Activated CD8-positive, alpha-beta memory T cell treated with anti-CD3 and anti-CD28 coated beads for 36 hours (primary cell): Measurements from ENCODE around the gene TBX2. TPM values are rescaled to one million over a fixed set of nuclear protein-coding genes. Genes with fewer than 3 reads are reported as not detected.

Source experiments
- CTCF ChIA-PET: fragments of 350-600 bp; sonication (Branson Sonifier 250); formaldehyde crosslinking; loops from one replicate; lab custom pipeline; 2021; ENCODE audit warnings: antibody characterized with exemption; lab: Charles Lee
- POLR2A ChIA-PET: fragments of 350-600 bp; sonication (Branson Sonifier 250); formaldehyde crosslinking; loops from one replicate; lab custom pipeline; 2021; ENCODE audit warnings: antibody characterized with exemption; lab: Charles Lee
- total RNA-seq, 2 experiments: library from RNA; stranded (reverse); gene quantifications; one replicate each; pipeline ENCODE4 v1.2.3, GENCODE V29; 2021

Gene TBX2
- total RNA-seq, 2 experiments from 2014 or later = not detected

DNA sequence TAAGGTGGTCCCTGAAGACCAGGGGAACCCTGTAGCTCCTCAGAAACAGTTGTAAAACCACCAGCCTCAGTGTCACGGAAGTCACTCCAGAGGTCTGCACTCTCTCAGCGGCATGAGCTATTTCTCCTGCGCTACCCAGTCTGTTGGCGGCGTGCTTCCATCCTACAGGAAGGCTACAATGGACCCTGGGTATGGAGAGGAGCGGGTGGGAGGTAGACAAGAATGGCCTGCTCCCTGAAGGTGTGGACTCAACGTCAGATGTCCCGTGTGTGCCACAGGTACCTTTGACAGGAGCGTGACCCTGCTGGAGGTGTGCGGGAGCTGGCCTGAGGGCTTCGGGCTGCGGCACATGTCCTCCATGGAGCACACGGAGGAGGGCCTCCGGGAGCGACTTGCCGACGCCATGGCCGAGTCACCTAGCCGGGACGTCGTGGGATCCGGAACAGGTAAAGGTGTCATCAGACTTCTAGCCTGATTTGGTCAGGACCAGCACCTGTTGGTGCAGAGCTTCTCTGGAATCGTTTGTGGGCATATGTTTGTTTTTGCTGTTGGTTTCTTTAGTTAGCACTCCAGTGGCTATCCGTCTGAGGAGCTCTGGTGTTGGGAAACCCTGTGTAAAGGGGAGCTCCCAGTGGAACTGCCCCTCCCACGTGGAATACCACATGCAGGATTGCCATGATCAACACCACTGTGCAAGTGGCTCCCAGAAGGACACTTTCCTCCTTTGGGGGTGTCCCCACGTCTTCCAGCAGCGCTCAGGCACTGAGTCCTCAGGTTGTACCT is 31.4 kb upstream of the TBX2 start:
- ChIA-PET POLR2A (no interaction called here), CTCF (no interaction called here)

- CTCF ChIA-PET = no interaction called here
- POLR2A ChIA-PET = no interaction called here
These were observed 30.7 kb upstream of the TBX2 start for GRCh38 chr17:61368832-61369450.

GRCh38 chr17:61369751-61370150 is 29.9 kb upstream of the TBX2 start:
- CTCF ChIA-PET = no interaction called here
- POLR2A ChIA-PET = no interaction called here

- ChIA-PET CTCF (no interaction called here), POLR2A (no interaction called here)
These were observed 28.5 kb upstream of the TBX2 start for GRCh38 chr17:61371179-61371578.

- CTCF ChIA-PET = no interaction called here
- POLR2A ChIA-PET = no interaction called here
These were observed 28.0 kb upstream of the TBX2 start for GRCh38 chr17:61371606-61372005.

GRCh38 chr17:61372436-61372835 is 27.2 kb upstream of the TBX2 start:
- CTCF ChIA-PET = no interaction called here
- POLR2A ChIA-PET = no interaction called here

GRCh38 chr17:61376931-61377838 is 22.5 kb upstream of the TBX2 start:
- ChIA-PET POLR2A (no interaction called here), CTCF (no interaction called here)

DNA sequence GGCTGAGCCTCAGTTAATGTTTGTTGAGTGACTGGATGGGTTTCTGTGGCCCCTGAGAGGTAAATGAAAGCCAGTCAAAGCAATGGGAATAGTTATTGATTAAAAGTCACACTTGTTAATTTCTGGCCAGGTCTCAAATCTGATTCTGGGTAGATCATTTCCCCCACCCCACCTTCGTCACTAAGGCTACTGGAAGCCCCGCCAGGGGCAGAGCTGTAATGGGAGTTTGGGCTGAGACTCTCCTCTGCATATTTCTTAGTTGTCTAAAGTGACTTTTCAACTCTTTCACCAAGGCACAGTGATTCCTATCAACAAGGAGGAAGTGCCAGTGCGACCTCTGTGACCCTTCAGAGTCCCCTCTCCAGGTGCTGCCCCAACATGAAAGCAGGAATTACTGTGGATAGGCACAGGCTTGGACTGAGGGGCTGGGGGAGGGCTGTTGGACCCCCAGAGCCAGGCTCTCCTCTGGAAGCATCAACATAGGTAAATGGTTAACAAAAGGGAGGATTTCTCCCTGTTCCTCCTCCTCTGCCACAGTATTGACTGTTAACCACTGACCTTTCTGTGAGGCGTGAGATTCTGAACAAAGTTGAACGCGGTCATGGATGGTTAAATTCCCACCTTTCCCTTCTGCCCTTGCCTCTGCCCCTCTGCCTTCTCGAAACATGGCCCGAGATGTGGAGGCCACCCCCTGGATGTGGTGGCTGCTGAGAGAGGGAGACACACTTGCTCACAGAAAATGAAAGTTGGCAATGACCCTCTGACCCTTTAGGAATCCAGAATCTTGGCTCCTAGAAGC is 20.8 kb upstream of the TBX2 start:
- ChIA-PET CTCF (no interaction called here), POLR2A (no interaction called here)

GRCh38 chr17:61379457-61380216 is 20.0 kb upstream of the TBX2 start:
- ChIA-PET CTCF (interaction anchor here (0.6 kb wide), 1 partner anchor 200 kb away, joined by 3 read pairs; no protein-coding TSS in a partner anchor), POLR2A (no interaction called here)

DNA sequence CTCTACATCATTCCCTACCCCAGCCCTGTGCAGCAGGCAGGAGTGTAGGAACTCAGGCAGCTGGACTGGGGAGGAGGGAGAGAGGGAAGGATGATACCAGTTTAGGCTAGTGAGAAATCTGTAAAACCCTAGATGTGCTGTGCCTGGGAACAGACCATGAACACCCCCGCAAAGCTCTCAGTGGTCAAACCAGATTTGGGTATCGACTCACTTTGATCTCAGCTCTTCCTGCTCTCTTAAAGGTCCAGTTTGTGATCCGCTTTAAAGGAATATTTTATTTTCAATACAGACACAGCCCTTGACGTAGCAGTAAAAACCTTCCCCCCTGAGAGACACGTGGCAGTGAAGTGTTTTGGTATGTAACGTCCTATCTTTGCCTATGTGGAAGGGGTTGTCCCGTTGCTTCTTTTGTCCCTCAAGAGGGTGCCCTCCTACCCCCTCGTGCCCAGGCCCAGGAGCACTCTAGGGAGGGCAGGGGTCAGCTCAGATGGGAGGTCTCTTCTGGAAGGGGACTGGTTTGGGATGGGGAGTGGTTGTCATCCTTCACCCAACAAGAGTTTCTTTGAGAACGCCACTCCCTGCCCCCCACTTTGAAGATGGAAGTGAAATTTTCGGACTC is 19.3 kb upstream of the TBX2 start:
- CTCF ChIA-PET = interaction anchor here (0.6 kb wide), 1 partner anchor 201 kb away, joined by 3 read pairs; no protein-coding TSS in a partner anchor

DNA sequence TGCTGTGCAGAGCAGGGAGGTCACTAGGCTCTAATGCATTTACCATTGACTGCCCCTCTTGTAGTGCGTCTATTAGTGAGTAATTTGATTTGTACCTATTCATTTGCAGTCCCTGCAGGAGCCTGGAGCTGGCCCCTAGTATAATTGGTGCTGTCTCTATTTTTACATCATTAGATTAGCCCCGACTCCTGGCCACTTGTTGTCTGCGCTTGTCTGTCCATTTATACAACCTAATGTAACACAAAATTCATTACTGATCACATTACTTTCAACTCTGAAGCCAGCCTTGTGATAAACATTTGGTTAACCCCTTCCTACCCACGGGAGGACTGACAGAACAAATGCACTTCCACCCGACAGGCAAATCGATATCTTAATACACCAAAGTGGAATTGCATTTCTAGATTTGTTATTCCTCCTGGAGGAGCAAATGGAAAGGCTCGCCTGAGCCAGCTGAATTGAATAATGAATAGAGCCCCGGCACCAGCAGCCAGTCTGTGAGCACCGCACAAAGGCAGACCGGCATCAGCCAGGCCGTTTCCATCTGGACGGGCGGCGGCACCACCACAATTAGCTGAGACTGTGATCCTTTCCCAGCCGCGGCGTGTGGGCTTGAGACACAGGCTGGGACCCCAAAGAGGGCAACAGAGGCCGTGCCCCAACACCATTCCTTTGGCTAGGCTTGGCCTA is 18.7 kb upstream of the TBX2 start:
- POLR2A ChIA-PET = no interaction called here
- CTCF ChIA-PET = no interaction called here

More for the DNA sequence above, 19.3 kb upstream of the TBX2 start:
- POLR2A ChIA-PET = interaction anchor here (0.5 kb wide), 1 partner anchor 217 kb away, joined by 4 read pairs; no protein-coding TSS in a partner anchor

DNA sequence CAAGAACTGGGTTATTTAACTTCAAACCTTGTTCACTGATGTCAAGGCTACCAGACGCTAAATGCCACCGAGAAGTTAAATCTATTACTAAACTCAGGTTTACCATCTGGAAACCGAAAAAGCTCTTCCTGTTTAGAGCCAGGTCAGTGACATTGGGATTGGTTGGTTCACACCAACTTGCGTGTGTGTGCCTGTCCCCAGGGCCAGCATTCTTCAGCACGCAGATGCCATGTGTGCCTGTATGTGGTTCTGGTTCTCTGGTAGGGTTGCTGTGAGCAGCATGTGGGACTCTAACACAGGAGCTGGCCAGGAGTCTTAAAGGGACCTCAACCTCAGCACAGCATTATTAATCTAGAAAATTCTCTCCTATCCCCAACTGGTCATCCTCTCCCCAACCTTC is 18.1 kb upstream of the TBX2 start:
- CTCF ChIA-PET = no interaction called here
- POLR2A ChIA-PET = no interaction called here

DNA sequence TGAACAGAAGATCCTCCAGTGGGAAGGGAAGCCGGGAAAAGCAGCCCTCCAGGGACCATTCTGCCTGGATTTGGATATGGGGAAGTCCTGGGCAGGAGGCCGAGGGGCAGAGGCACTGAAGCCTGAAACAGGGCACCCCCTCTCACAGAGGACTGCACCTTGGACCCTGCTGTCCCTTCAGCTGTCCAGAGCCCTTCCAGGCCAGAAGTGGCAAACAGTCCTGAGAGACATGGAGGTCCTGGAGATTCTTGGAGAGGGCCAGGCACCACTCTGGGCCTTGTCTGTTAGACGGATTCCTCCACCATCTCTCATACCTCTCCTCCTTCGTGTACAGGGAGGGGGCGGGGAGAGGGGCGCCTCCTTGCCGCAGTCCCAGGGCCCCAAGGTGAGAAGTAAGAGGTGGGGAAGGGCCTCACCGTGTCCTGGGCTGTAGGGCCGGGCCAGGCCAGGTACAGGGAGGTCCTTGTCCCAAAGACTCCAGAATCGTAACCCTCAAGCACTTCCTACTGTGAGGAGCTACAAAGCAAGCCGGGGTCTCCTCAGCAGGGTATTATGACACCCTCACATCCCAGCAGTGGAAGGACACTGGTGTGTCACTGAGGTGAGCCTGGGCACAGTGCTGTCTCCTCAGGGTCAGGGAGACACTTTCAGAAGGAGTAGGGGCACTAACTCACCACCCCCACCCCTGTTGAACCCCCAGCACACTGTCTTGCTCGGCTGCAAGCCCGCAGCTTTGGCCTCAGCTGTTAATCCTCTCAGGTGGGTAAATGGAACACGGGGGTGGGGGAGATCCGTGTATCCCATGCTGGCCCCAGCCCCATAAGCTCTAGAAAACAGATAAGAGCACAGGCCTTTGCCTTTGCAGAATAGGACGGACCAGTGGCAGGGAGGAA is 16.6 kb upstream of the TBX2 start:
- CTCF ChIA-PET = interaction anchor here (1.2 kb wide), 1 partner anchor 411 kb away, joined by 4 read pairs; no protein-coding TSS in a partner anchor
- POLR2A ChIA-PET = no interaction called here

DNA sequence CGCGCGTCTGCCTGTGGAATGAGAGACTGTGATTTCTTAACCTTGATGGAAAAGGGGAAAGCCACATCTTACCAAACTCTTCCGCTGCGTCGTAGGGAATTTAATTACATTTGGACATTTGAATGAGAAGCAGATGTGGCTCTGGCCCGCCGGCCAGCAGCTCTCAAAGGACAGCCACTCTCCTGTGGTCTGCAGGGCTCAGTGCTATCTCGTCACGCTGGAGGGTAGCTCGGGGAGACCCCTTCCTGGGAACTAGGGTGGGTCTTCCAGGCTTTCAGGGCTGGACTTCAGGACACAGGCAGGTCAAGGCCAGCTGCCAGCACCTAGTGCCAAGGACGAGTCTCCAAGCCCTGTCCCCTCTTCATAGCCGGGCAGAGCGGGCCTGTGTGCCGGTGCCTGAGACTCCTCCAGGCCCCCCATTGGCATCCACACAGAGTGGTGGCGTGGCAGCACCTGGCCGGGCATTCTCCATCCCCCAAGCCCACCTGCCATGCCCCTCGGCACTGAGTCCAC is 15.9 kb upstream of the TBX2 start:
- ChIA-PET POLR2A (no interaction called here), CTCF (no interaction called here)

DNA sequence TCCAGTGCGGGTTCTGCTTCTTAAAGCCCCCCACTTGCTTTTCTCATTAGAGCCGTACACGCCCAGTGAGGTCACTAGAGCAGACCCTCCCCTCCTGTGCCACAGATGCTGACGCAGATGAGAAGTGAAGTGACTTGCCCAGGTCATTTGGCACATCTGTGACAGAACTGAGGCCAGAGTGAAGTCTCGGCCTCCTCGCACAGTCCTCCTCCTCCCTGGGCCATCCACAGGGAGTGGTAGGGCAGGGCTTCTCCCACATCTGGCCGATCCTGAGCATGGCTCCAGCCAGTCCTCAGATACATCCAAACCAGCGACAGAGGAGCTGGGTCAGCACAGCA is 15.3 kb upstream of the TBX2 start:
- CTCF ChIA-PET = no interaction called here
- POLR2A ChIA-PET = no interaction called here
